GM12875 (cell line): ENCODE results near the gene CAPZB.

Experiments
- H3K4me3 ChIP-seq: one replicate; pipeline ENCODE4 v1.5.1; 2011; ENCODE audit warnings: low read depth, low read length, control low read depth
- CTCF ChIP-seq: IDR thresholded peaks from 2 replicates; pipeline ENCODE4 v1.5.1; 2011; ENCODE audit warnings: low read depth, mild to moderate bottlenecking, control low read depth, inconsistent platforms, low read length, moderate library complexity, borderline replicate concordance; ENCODE audit not compliant: insufficient read depth

CAPZB gene

GRCh38 chr1:19338323-19338762 lies 147.0 kb downstream of the CAPZB start:
- no peak overlapping the region for H3K4me3 ChIP-seq
- no peak for TF ChIP-seq CTCF

- H3K4me3 ChIP-seq = no peak overlapping the region
- no peak for TF ChIP-seq CTCF
Observed at GRCh38 chr1:19337289-19337688, 148.1 kb downstream of the CAPZB start.

- no peak overlapping the region for H3K4me3 ChIP-seq
- TF ChIP-seq CTCF = no peak
Observed at GRCh38 chr1:19336543-19336942, 148.8 kb downstream of the CAPZB start.

- TF ChIP-seq CTCF = no peak
- H3K4me3 ChIP-seq = no peak overlapping the region
Observed at GRCh38 chr1:19333587-19334354, 151.6 kb downstream of the CAPZB start.

- no peak for TF ChIP-seq CTCF
- no peak overlapping the region for H3K4me3 ChIP-seq
Observed at GRCh38 chr1:19332832-19333231, 152.5 kb downstream of the CAPZB start.

GRCh38 chr1:19331262-19331878 lies 154.0 kb downstream of the CAPZB start:
- H3K4me3 ChIP-seq = no peak overlapping the region
- no peak for TF ChIP-seq CTCF
